Cardiac septum (tissue), 1 donor: Measurements from ENCODE around the gene PLA2G4C. TPM values are rescaled to one million over a fixed set of nuclear protein-coding genes. Genes with fewer than 3 reads are reported as not detected.

Experiments
- DNase-seq: peaks from one replicate; pipeline ENCODE4 v3.0.0-alpha.2; 2020; ENCODE audit warnings: low spot score
- intact Hi-C: fragments of 100-400 bp; cut with DNase I; formaldehyde crosslinking; loops from one replicate; pipeline ENCODE4 v1.14.0; 2022
- total RNA-seq: library from RNA; stranded (reverse); fragmentation: NEBNext Ultra II Directional; extraction: Animal tissue kit (Norgen Biotek cat#: 25700); gene quantifications from one replicate; pipeline ENCODE4 v1.2.1, GENCODE V29; 2021
- donor health status: DM: no; HTN: no; CAD: no.

PLA2G4C gene
- total RNA-seq, 1 donor from 2014 or later = 61.8 TPM

DNA sequence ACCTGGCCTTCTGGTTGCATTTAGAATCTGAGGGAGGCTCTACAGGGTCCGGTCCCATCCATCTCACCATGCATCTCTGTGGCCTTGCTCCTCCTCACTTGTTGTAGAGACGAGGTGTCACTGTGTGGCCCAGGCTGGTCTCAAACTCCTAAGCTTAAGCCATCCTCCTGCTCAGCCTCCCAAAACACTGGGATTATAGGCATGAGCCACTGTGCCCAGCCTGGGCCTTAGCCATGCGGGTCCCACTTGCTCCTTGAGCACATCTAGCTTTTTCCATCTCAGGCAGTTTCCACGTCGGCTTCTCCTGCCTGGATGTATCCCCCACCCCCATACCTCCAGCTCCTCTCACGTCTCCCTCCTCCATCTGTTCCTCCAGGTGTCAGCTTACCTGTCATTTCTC is 106.4 kb downstream of the PLA2G4C start:
- intact Hi-C loops = no loop called here
- DNase-seq = no peak

DNA sequence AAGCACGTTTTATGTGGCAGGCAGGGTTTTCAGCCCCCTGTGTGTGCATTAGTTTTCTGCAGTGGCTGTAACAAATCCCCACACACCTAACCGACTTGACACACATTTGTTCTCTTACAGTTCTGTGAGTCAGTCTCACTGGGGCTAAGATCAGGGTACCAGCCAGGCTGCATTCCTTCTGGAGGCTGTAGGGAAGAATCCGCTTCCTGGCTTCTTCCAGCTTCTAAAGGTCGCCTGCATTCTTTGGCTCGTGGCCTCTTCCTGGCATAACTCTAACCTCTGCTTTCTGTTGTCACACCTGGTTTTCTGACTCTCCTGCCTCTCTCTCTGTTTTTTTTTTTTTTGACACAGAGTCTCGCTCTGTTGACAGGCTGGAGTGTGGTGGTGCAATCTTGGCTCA is 109.8 kb downstream of the PLA2G4C start:
- no peak for DNase-seq
- intact Hi-C loops = no loop called here

DNA sequence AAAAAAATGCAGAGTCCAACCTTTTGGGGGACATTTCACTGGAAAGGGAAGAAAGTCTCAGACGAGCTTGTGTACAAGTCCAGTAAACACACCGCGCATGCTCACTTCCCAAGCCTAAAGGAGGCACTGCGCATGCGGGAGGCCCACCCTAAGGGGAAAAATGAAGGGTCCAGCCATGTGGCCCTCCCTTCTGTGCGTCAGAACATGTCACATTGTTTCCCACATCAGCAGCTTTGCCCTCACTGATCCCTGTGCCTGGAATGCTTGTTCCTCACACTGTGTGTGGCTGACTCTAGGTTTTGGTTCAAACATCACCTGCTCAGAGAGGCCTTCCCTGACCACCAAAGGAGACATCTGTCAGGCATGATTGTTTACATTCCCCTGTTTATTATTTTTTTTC is 111.8 kb downstream of the PLA2G4C start:
- intact Hi-C loops = no loop called here
- no peak for DNase-seq

Other genes with a start within 250 kb of the PLA2G4C start
- not detected for gene SULT2A1, start 224.5 kb downstream of the PLA2G4C start, total RNA-seq
- not detected for gene BSPH1, start 118.6 kb downstream of the PLA2G4C start, total RNA-seq
- not detected for gene ELSPBP1, start 116.2 kb downstream of the PLA2G4C start, total RNA-seq
- gene CABP5, start 66.7 kb downstream of the PLA2G4C start, total RNA-seq = not detected
- gene LIG1, start 59.5 kb upstream of the PLA2G4C start, total RNA-seq = 5.2 TPM
- gene ZSWIM9, start 59.9 kb upstream of the PLA2G4C start, total RNA-seq = 6.9 TPM
- gene CARD8, start 145.1 kb upstream of the PLA2G4C start, total RNA-seq = 26.1 TPM
- 0.35 TPM for gene ZNF114, start 159.3 kb upstream of the PLA2G4C start, total RNA-seq
- gene EMP3, start 214.7 kb upstream of the PLA2G4C start, total RNA-seq = 47.3 TPM